ENCODE results near the gene CDCA7. TPM values are rescaled to one million over a fixed set of nuclear protein-coding genes. Genes with fewer than 3 reads are reported as not detected.

CDCA7 gene
- polyA plus RNA-seq, 2 donors = 15.1 to 20.0 TPM

DNA sequence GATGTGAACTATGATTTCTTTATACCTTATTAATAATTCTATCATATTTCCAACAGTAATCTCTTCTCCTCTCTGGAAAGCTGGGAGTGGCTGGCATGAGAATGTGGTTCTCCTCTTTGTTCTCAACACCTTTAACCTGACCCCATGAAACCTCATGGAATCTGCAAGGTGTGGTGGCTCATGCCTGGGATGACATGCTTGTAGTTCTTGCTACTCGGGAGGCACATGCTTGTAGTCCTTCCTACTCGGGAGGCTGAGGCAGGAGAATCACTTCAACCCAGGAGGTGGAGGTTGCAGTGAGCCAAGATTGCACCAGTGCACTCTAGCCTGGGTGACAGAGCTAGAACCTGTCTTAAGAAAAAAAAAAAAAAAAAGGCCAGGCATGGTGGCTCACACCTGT is 10.8 kb upstream of the CDCA7 start:
- Histone ChIP-seq H3K4me3 (ENCODE audit: low read depth in 1 of 2, low read length in 2 of 2) (no peak overlapping the region), H3K27me3 (ENCODE audit: control insufficient read depth in 1 of 2, insufficient read depth in 2 of 2, low read length in 2 of 2) (no peaks in the 10 kb centered on the region), H3K27ac (ENCODE audit: low read depth in 2 of 2, low read length in 1 of 2) (no peak overlapping the region), H3K4me1 (ENCODE audit: control insufficient read depth in 2 of 2, insufficient read depth in 2 of 2, low read length in 1 of 2) (no peaks in the 10 kb centered on the region), H3K9me3 (ENCODE audit: control insufficient read depth in 2 of 2, insufficient read depth in 1 of 2, low read depth in 1 of 2, low read length in 1 of 2) (peaks cover 5 to 7% of the 10 kb centered on the region in 2 donors), H3K36me3 (ENCODE audit: control insufficient read depth in 2 of 2, insufficient read depth in 2 of 2, low read length in 1 of 2) (no peaks in the 10 kb centered on the region)
- WGBS, 2 donors = 80 to 89% methylated on average over 2 of the region's 2 CpGs

DNA sequence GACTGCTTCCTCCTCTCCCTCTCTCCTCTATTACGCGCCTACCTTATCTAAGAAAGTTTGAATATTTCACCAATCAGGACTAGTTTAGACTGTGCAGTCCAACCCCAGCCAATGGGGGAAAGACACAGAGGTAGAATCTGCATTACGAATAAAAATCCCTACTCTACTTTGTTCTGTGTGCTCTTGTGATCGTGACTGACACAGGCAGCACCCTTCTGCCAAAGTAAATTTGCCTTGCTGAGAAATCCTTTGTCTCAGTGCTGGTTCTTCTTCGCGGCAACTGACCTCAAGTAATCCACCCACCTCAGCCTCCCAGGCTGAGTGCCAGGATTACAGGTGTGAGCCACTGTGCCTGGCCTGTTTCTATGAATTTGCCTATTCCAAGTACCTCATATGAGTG is 8.6 kb upstream of the CDCA7 start:
- Histone ChIP-seq H3K4me3 (ENCODE audit: low read depth in 1 of 2, low read length in 2 of 2) (no peak overlapping the region), H3K9me3 (ENCODE audit: control insufficient read depth in 2 of 2, insufficient read depth in 1 of 2, low read depth in 1 of 2, low read length in 1 of 2) (peaks cover 5 to 7% of the 10 kb centered on the region in 2 donors), H3K36me3 (ENCODE audit: control insufficient read depth in 2 of 2, insufficient read depth in 2 of 2, low read length in 1 of 2) (no peaks in the 10 kb centered on the region), H3K4me1 (ENCODE audit: control insufficient read depth in 2 of 2, insufficient read depth in 2 of 2, low read length in 1 of 2) (no peaks in the 10 kb centered on the region), H3K27ac (ENCODE audit: low read depth in 2 of 2, low read length in 1 of 2) (no peak overlapping the region), H3K27me3 (ENCODE audit: control insufficient read depth in 1 of 2, insufficient read depth in 2 of 2, low read length in 2 of 2) (peaks cover 0 to under 1% of the 10 kb centered on the region in 2 donors)
- WGBS, 2 donors = 80 to 82% methylated on average over 6 of the region's 6 CpGs

DNA sequence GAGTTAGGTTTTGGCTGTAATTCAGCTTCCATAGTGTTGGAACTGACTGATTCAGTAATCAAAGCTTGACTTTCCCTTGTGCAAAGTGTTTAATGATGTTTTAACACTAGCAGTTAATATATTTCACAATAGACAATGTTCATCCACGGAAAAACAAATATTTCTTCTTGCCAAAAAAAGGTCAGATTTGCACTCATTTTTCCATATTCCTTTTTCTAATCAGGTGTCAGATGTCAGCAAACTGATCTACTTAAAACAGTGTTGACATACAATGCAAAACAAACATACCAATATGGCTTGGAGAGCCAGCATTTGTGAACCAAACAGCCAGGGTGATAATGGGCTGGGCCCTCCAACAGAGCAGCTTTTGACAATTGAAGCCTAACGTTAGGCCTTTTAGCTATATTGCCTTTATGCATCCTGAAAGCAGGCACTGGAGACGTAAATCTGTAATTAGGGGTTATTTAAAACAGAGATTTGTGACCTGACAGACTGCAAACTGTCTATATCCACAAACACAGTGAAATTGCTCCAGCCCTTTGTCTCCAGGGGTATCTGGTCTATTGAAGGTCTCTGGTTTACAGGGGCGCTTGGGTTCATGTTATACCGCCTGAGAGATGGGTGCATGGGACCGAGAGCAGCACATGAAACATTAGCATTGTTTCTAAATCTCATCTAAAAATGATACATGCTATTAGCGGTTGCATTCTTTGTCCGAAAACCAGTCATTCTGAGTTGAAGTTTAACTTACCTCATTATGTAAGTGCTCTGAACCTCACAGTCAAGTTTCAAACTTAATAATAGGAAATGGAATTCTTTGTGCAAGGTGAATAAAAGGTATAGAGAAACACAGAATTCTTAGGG is 7.1 kb upstream of the CDCA7 start:
- Histone ChIP-seq H3K4me1 (ENCODE audit: control insufficient read depth in 2 of 2, insufficient read depth in 2 of 2, low read length in 1 of 2) (no peaks in the 10 kb centered on the region), H3K27me3 (ENCODE audit: control insufficient read depth in 1 of 2, insufficient read depth in 2 of 2, low read length in 2 of 2) (peaks cover 0 to 3% of the 10 kb centered on the region in 2 donors), H3K27ac (ENCODE audit: low read depth in 2 of 2, low read length in 1 of 2) (no peak overlapping the region), H3K36me3 (ENCODE audit: control insufficient read depth in 2 of 2, insufficient read depth in 2 of 2, low read length in 1 of 2) (no peaks in the 10 kb centered on the region), H3K4me3 (ENCODE audit: low read depth in 1 of 2, low read length in 2 of 2) (no peak overlapping the region), H3K9me3 (ENCODE audit: control insufficient read depth in 2 of 2, insufficient read depth in 1 of 2, low read depth in 1 of 2, low read length in 1 of 2) (peaks cover 5 to 7% of the 10 kb centered on the region in 2 donors)
- 77 to 88% methylated on average over 8 of the region's 8 CpGs for WGBS, 2 donors

DNA sequence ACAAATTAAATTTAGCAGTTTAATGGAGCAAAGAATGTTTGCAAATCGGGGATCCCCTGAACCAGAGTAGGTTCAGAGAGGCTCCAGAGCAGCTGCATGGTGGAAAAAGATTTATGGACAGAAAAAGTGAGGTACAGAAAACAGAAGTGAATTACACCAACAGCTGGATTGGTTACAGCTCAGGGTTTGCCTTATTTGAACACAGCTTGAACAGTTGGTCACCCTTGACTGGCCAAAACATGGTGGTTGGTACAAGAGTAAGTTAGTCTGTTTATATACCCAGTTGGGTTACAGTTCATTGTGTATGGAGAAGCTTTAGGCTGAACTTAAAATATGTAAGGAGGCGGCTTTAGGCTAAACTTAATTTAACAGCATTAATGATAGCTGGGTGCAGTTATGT is 5.4 kb upstream of the CDCA7 start:
- 86 to 88% methylated on average over 2 of the region's 2 CpGs for WGBS, 2 donors

DNA sequence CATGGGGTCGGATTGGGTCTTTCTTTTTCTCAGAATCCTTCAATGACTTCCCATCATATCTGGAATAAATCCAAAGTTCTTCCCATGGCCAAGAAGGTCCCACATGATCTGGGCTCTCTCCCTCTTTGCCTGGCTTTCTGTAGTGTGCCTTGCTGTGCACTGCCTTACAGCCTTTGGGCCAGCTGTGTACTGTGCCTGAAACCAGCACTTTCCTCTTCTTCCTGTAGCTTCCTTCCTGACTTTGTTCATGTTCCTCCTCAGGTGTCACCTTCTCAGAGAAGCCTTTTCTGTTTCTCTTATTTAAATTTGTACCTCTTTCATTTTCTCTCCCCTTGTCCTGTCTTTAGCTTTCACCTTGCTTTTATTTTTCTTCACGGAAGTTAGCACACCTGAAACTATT is 4.3 kb upstream of the CDCA7 start:
- Histone ChIP-seq H3K27ac (ENCODE audit: low read depth in 2 of 2, low read length in 1 of 2) (no peak overlapping the region), H3K4me3 (ENCODE audit: low read depth in 1 of 2, low read length in 2 of 2) (no peak overlapping the region), H3K4me1 (ENCODE audit: control insufficient read depth in 2 of 2, insufficient read depth in 2 of 2, low read length in 1 of 2) (peaks cover 1 to 6% of the 10 kb centered on the region in 2 donors), H3K36me3 (ENCODE audit: control insufficient read depth in 2 of 2, insufficient read depth in 2 of 2, low read length in 1 of 2) (no peaks in the 10 kb centered on the region), H3K27me3 (ENCODE audit: control insufficient read depth in 1 of 2, insufficient read depth in 2 of 2, low read length in 2 of 2) (peaks cover 3 to 4% of the 10 kb centered on the region in 2 donors), H3K9me3 (ENCODE audit: control insufficient read depth in 2 of 2, insufficient read depth in 1 of 2, low read depth in 1 of 2, low read length in 1 of 2) (peaks cover 5 to 7% of the 10 kb centered on the region in 2 donors)
- WGBS, 2 donors = 70 to 78% methylated on average over 2 of the region's 2 CpGs

More for the DNA sequence above, 5.4 kb upstream of the CDCA7 start:
- Histone ChIP-seq H3K36me3 (ENCODE audit: control insufficient read depth in 2 of 2, insufficient read depth in 2 of 2, low read length in 1 of 2) (no peaks in the 10 kb centered on the region), H3K27ac (ENCODE audit: low read depth in 2 of 2, low read length in 1 of 2) (no peak overlapping the region), H3K4me3 (ENCODE audit: low read depth in 1 of 2, low read length in 2 of 2) (no peak overlapping the region), H3K4me1 (ENCODE audit: control insufficient read depth in 2 of 2, insufficient read depth in 2 of 2, low read length in 1 of 2) (no peaks in the 10 kb centered on the region), H3K27me3 (ENCODE audit: control insufficient read depth in 1 of 2, insufficient read depth in 2 of 2, low read length in 2 of 2) (peaks cover 1 to 3% of the 10 kb centered on the region in 2 donors), H3K9me3 (ENCODE audit: control insufficient read depth in 2 of 2, insufficient read depth in 1 of 2, low read depth in 1 of 2, low read length in 1 of 2) (peaks cover 5 to 7% of the 10 kb centered on the region in 2 donors)

DNA sequence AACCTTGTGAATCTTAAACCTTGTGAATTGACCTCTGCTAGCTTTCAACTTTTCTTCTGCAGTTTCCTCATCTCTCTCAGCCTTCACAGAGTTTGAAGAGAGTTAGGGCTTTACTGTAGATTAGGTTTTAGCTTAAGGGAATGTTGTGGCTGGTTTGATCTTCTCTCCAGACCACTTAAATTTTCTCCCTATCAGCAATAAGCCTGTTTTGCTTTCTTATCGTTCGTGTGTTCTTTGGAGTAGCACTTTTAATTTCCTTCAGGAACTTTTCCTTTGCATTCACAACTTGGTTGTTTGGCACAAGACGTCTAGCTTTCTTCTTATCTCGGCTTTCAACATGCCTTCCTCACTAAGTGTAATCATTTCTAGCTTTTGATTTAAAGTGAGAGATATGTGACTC is 2.8 kb upstream of the CDCA7 start:
- no peak overlapping the region for H3K27ac ChIP-seq (ENCODE audit: low read depth in 2 of 2, low read length in 1 of 2)
- H3K4me3 ChIP-seq (ENCODE audit: low read depth in 1 of 2, low read length in 2 of 2) = no peak overlapping the region
- H3K4me1 ChIP-seq (ENCODE audit: control insufficient read depth in 2 of 2, insufficient read depth in 2 of 2, low read length in 1 of 2) = peaks cover 5 to 10% of the 10 kb centered on the region in 2 donors
- peaks cover 3 to 4% of the 10 kb centered on the region in 2 donors for H3K27me3 ChIP-seq (ENCODE audit: control insufficient read depth in 1 of 2, insufficient read depth in 2 of 2, low read length in 2 of 2)
- no peaks in the 10 kb centered on the region for H3K9me3 ChIP-seq (ENCODE audit: control insufficient read depth in 2 of 2, insufficient read depth in 1 of 2, low read depth in 1 of 2, low read length in 1 of 2)
- WGBS, 2 donors = 73 to 76% methylated on average over 4 of the region's 4 CpGs
- no peaks in the 10 kb centered on the region for H3K36me3 ChIP-seq (ENCODE audit: control insufficient read depth in 2 of 2, insufficient read depth in 2 of 2, low read length in 1 of 2)

DNA sequence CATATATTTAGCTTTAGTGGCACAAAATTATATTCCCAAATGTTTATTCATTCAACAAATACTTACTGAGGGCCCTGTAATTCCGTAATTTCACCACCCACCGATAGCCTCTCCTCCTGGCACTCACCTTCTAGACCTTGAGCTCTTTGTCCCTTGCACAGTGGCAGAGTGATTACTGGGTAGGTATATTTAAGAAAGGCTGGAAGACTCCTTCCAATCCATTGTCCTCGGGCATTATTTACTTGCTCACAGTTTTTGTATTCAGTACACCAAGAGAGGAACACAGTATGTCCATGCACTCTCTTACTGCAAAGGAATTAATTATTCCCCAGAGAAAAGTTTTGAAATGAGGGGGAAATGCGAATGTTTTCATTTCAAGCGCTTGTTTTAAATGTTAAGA is 1.1 kb upstream of the CDCA7 start:
- Histone ChIP-seq H3K36me3 (ENCODE audit: control insufficient read depth in 2 of 2, insufficient read depth in 2 of 2, low read length in 1 of 2) (no peaks in the 10 kb centered on the region), H3K9me3 (ENCODE audit: control insufficient read depth in 2 of 2, insufficient read depth in 1 of 2, low read depth in 1 of 2, low read length in 1 of 2) (no peaks in the 10 kb centered on the region), H3K4me3 (ENCODE audit: low read depth in 1 of 2, low read length in 2 of 2) (no peak overlapping the region), H3K27me3 (ENCODE audit: control insufficient read depth in 1 of 2, insufficient read depth in 2 of 2, low read length in 2 of 2) (peaks cover 3 to 4% of the 10 kb centered on the region in 2 donors), H3K4me1 (ENCODE audit: control insufficient read depth in 2 of 2, insufficient read depth in 2 of 2, low read length in 1 of 2) (peaks cover 5 to 10% of the 10 kb centered on the region in 2 donors), H3K27ac (ENCODE audit: low read depth in 2 of 2, low read length in 1 of 2) (no peak overlapping the region)
- WGBS, 2 donors = 33 to 34% methylated on average over 5 of the region's 5 CpGs

DNA sequence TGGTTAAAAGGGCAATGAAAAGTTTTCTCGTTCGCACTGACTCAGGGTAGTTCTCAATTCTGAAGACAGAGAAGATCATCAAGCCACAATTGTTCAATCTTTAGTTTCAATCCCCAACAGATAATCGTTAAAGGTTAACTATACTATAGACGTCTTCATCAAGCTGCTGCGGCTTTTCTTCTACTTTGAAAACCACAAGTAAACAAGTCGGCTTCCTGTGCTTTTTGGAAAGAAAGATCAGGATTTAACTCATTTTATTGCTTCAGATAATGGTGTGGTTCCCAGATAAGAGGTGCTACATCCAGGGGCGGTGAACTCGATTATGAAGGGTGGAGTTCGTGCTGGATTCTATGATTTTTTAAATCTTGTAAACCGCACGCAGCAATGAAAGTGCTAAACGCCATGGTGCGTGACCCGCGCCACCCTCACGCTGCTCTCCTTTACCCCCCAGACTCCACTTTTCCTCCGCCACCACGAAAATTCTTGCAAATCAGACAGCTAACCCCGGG is 545 bp upstream of the CDCA7 start:
- 1 to 2% methylated on average over 19 of the region's 19 CpGs for WGBS, 2 donors
- H3K27me3 ChIP-seq (ENCODE audit: control insufficient read depth in 1 of 2, insufficient read depth in 2 of 2, low read length in 2 of 2) = peaks cover 3 to 4% of the 10 kb centered on the region in 2 donors
- H3K27ac ChIP-seq (ENCODE audit: low read depth in 2 of 2, low read length in 1 of 2) = no peak overlapping the region
- no peaks in the 10 kb centered on the region for H3K9me3 ChIP-seq (ENCODE audit: control insufficient read depth in 2 of 2, insufficient read depth in 1 of 2, low read depth in 1 of 2, low read length in 1 of 2)
- H3K36me3 ChIP-seq (ENCODE audit: control insufficient read depth in 2 of 2, insufficient read depth in 2 of 2, low read length in 1 of 2) = no peaks in the 10 kb centered on the region
- peak overlapping the region; percentile 70 to 78 for H3K4me3 ChIP-seq (ENCODE audit: low read depth in 1 of 2, low read length in 2 of 2)
- H3K4me1 ChIP-seq (ENCODE audit: control insufficient read depth in 2 of 2, insufficient read depth in 2 of 2, low read length in 1 of 2) = peaks cover 5 to 10% of the 10 kb centered on the region in 2 donors

DNA sequence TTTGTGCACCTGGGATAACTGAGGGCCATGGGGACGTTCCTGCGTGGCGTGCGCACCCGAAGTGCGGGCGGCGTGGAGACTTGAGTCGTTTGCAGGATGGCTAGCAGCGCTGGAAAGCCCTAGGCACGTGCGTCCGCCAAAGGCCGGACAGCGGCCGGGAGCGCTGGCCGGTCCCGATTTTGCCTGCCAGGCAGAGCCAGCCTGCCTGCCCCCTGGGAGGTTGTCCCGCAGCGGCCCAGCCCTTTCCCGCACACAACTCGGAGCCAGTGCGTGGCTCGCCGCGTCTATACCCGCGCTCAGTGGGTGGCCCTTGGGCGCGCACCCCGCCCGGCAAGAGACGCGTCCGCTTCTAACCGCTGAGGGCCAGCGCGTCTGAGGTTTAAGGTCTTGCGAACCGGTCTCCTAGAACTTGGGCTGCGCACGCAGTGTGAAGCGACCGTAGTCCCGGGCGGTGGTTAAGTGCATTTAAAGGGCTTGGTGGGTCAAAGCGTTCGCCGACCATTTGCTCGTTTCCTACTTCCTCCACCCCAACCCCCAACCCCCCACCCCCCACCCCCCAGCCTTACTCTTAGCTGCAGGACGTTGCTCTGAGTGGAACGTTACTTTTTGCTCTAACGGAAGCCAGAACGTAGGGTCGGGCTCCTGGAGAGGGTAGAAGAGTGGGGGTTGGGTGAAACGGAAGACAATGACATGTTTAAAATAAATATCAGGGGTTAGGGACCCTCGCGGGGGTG is 627 bp downstream of the CDCA7 start:
- WGBS, 2 donors = 0 to 1% methylated on average over 59 of the region's 59 CpGs

More for the DNA sequence above, 627 bp downstream of the CDCA7 start:
- H3K27me3 ChIP-seq (ENCODE audit: control insufficient read depth in 1 of 2, insufficient read depth in 2 of 2, low read length in 2 of 2) = peaks cover 3 to 4% of the 10 kb centered on the region in 2 donors
- H3K4me3 ChIP-seq (ENCODE audit: low read depth in 1 of 2, low read length in 2 of 2) = peak overlapping the region; percentile 70 to 78
- peak overlapping the region in 1 of 2 donors; percentile 53 for H3K27ac ChIP-seq (ENCODE audit: low read depth in 2 of 2, low read length in 1 of 2)
- H3K9me3 ChIP-seq (ENCODE audit: control insufficient read depth in 2 of 2, insufficient read depth in 1 of 2, low read depth in 1 of 2, low read length in 1 of 2) = no peaks in the 10 kb centered on the region
- peaks cover 5 to 10% of the 10 kb centered on the region in 2 donors for H3K4me1 ChIP-seq (ENCODE audit: control insufficient read depth in 2 of 2, insufficient read depth in 2 of 2, low read length in 1 of 2)
- H3K36me3 ChIP-seq (ENCODE audit: control insufficient read depth in 2 of 2, insufficient read depth in 2 of 2, low read length in 1 of 2) = no peaks in the 10 kb centered on the region

Data from esophagus (tissue), 2 donors.